Uterus (tissue), 2 donors: ENCODE measurements around the gene NRG3.

ENCODE experiments used
- CTCF ChIP-seq, 4 experiments: fragments of 200-600 bp in 2 of 4; fragments of 450-650 bp in 2 of 4; sonication (generic) in 2 of 4; IDR thresholded peaks; one replicate each; pipeline ENCODE4 v1.5.1; 2016 to 2019; ENCODE audit warnings: antibody characterized with exemption in 4 of 4, mild to moderate bottlenecking in 2 of 4, moderate library complexity in 1 of 4
- POLR2A ChIP-seq, 2 donors: fragments of 450-650 bp; IDR thresholded peaks; one replicate each; pipeline ENCODE4 v1.6.1; 2016; ENCODE audit warnings: antibody characterized with exemption in 2 of 2, mild to moderate bottlenecking in 1 of 2, moderate library complexity in 1 of 2

- TF ChIP-seq POLR2A (IDR thresholded peaks at IDR 0.05) = no peak
- no peak for TF ChIP-seq CTCF (IDR thresholded peaks at IDR 0.05)
Observed at GRCh38 chr10:82390866-82391658, 516.1 kb downstream of the NRG3 start.
